ENCODE results near the gene SPNS3.

SPNS3 gene

GRCh38 chr17:4407851-4408250, 25.9 kb upstream of the SPNS3 start:
- TF ChIP-seq CTCF (IDR thresholded peaks at IDR 0.05; ENCODE audit: low read length, missing control alignments): no peak
- H3K4me3 ChIP-seq (replicated peaks; ENCODE audit: low read depth, low read length): no peak overlapping the region
- peak; percentile 18 for DNase-seq (ENCODE audit: low read depth)

GRCh38 chr17:4409659-4410058, 24.1 kb upstream of the SPNS3 start:
- no peak for TF ChIP-seq CTCF (IDR thresholded peaks at IDR 0.05; ENCODE audit: low read length, missing control alignments)
- DNase-seq (ENCODE audit: low read depth): no peak
- H3K4me3 ChIP-seq (replicated peaks; ENCODE audit: low read depth, low read length): no peak overlapping the region

- no peak overlapping the region for H3K4me3 ChIP-seq (replicated peaks; ENCODE audit: low read depth, low read length)
- TF ChIP-seq CTCF (IDR thresholded peaks at IDR 0.05; ENCODE audit: low read length, missing control alignments): no peak
- DNase-seq (ENCODE audit: low read depth): no peak
Measured at GRCh38 chr17:4411201-4411600, 22.5 kb upstream of the SPNS3 start.

- TF ChIP-seq CTCF (IDR thresholded peaks at IDR 0.05; ENCODE audit: low read length, missing control alignments): peak; percentile 88
- H3K4me3 ChIP-seq (replicated peaks; ENCODE audit: low read depth, low read length): no peak overlapping the region
Measured at GRCh38 chr17:4412933-4413831, 20.6 kb upstream of the SPNS3 start.

GRCh38 chr17:4417129-4417667, 16.5 kb upstream of the SPNS3 start:
- DNase-seq (ENCODE audit: low read depth): no peak
- no peak overlapping the region for H3K4me3 ChIP-seq (replicated peaks; ENCODE audit: low read depth, low read length)
- TF ChIP-seq CTCF (IDR thresholded peaks at IDR 0.05; ENCODE audit: low read length, missing control alignments): no peak

More at GRCh38 chr17:4412933-4413831, 20.6 kb upstream of the SPNS3 start:
- peak; percentile 93 for DNase-seq (ENCODE audit: low read depth)

- H3K4me3 ChIP-seq (replicated peaks; ENCODE audit: low read depth, low read length): no peak overlapping the region
- DNase-seq (ENCODE audit: low read depth): peak; percentile 84
- peak; percentile 89 for TF ChIP-seq CTCF (IDR thresholded peaks at IDR 0.05; ENCODE audit: low read length, missing control alignments)
Measured at GRCh38 chr17:4420692-4421131, 13.0 kb upstream of the SPNS3 start.

Data from fibroblast of pulmonary artery (primary cell).